HEK293 (cell line): ENCODE data around the gene NDOR1.

Source experiments
- EGR2 ChIP-seq: fragments of 450-650 bp; formaldehyde crosslinking; IDR thresholded peaks from 2 replicates; pipeline ENCODE4 v1.5.1; 2016; ENCODE audit warnings: low read depth, missing biosample characterization, missing genetic modification characterization
- FEZF1 ChIP-seq: fragments of 450-650 bp; formaldehyde crosslinking; IDR thresholded peaks from 2 replicates; pipeline ENCODE4 v1.5.1; 2016; ENCODE audit warnings: missing biosample characterization, missing genetic modification characterization
- GLIS2 ChIP-seq: fragments of 450-650 bp; formaldehyde crosslinking; IDR thresholded peaks from 2 replicates; pipeline ENCODE4 v1.5.1; 2016; ENCODE audit warnings: missing biosample characterization, missing genetic modification characterization
- KLF10 ChIP-seq: fragments of 450-650 bp; IDR thresholded peaks from 2 replicates; pipeline ENCODE4 v1.5.1; 2018; ENCODE audit warnings: missing biosample characterization, mild to moderate bottlenecking, missing genetic modification characterization
- KLF7 ChIP-seq: fragments of 450-650 bp; formaldehyde crosslinking; IDR thresholded peaks from 2 replicates; pipeline ENCODE4 v1.5.1; 2016; ENCODE audit warnings: missing biosample characterization, missing genetic modification characterization, borderline replicate concordance
- MEIS1 ChIP-seq: sonication (generic); formaldehyde crosslinking; IDR thresholded peaks from 2 replicates; pipeline ENCODE4 v1.8.1; 2022; ENCODE audit warnings: missing genetic modification reagents, mild to moderate bottlenecking, borderline replicate concordance
- SP3 ChIP-seq: fragments of 450-650 bp; formaldehyde crosslinking; IDR thresholded peaks from 2 replicates; pipeline ENCODE4 v1.5.1; 2016; ENCODE audit warnings: missing biosample characterization, missing genetic modification characterization
- WT1 ChIP-seq: fragments of 450-650 bp; formaldehyde crosslinking; IDR thresholded peaks from 2 replicates; pipeline ENCODE4 v1.5.1; 2016; ENCODE audit warnings: missing biosample characterization, missing genetic modification characterization
- ZBTB8A ChIP-seq: fragments of 450-650 bp; formaldehyde crosslinking; IDR thresholded peaks from 2 replicates; pipeline ENCODE4 v1.5.1; 2016; ENCODE audit warnings: missing biosample characterization, missing genetic modification characterization
- ZNF274 ChIP-seq, 2 experiments: fragments of 200-500 bp in 1 of 2; fragments of 450-650 bp in 1 of 2; sonication (Bioruptor generic) in 1 of 2; formaldehyde crosslinking in 1 of 2; IDR thresholded peaks; 2 replicates each; pipeline versions ENCODE4 v1.5.1 to v1.6.1; 2014 to 2016; ENCODE audit warnings: borderline replicate concordance in 1 of 2, inconsistent platforms in 1 of 2, low read length in 1 of 2, missing biosample characterization in 1 of 2, missing genetic modification characterization in 1 of 2
- ZNF501 ChIP-seq: fragments of 450-650 bp; formaldehyde crosslinking; IDR thresholded peaks from 2 replicates; pipeline ENCODE4 v1.5.1; 2016; ENCODE audit warnings: missing biosample characterization, missing genetic modification characterization
- ZNF548 ChIP-seq: fragments of 450-650 bp; formaldehyde crosslinking; IDR thresholded peaks from 2 replicates; pipeline ENCODE4 v1.5.1; 2016; ENCODE audit warnings: missing biosample characterization, missing genetic modification characterization
- ZNF561 ChIP-seq: fragments of 450-650 bp; IDR thresholded peaks from 2 replicates; pipeline ENCODE4 v1.5.1; 2018; ENCODE audit warnings: missing biosample characterization, missing genetic modification characterization, borderline replicate concordance
- ZNF660 ChIP-seq: fragments of 450-650 bp; IDR thresholded peaks from 2 replicates; pipeline ENCODE4 v1.5.1; 2018; ENCODE audit warnings: missing biosample characterization, mild to moderate bottlenecking, missing genetic modification characterization
- ZNF76 ChIP-seq: fragments of 450-650 bp; formaldehyde crosslinking; IDR thresholded peaks from 2 replicates; pipeline ENCODE4; 2016; ENCODE audit warnings: low read depth, missing biosample characterization, missing genetic modification characterization, borderline replicate concordance
- ZNF768 ChIP-seq: fragments of 450-650 bp; formaldehyde crosslinking; IDR thresholded peaks from 2 replicates; pipeline ENCODE4 v1.5.1; 2018; ENCODE audit warnings: missing biosample characterization, mild to moderate bottlenecking, missing genetic modification characterization
- ZNF776 ChIP-seq: fragments of 450-650 bp; formaldehyde crosslinking; IDR thresholded peaks from 2 replicates; pipeline ENCODE4 v1.5.0; 2017; ENCODE audit warnings: missing biosample characterization, missing genetic modification characterization, borderline replicate concordance
- ZNF785 ChIP-seq: fragments of 450-650 bp; formaldehyde crosslinking; IDR thresholded peaks from 2 replicates; pipeline ENCODE4 v1.5.1; 2016; ENCODE audit warnings: missing biosample characterization, missing genetic modification characterization
- ZNF843 ChIP-seq: fragments of 450-650 bp; formaldehyde crosslinking; IDR thresholded peaks from 2 replicates; pipeline ENCODE4 v1.5.1; 2016; ENCODE audit warnings: missing biosample characterization, missing genetic modification characterization
- TF ChIP-seq, protein P1 (sequence below): fragments of 450-650 bp; formaldehyde crosslinking; IDR thresholded peaks from 2 replicates; pipeline ENCODE4 v1.5.1; 2016; ENCODE audit warnings: missing biosample characterization, missing genetic modification characterization
- TF ChIP-seq, protein P2 (sequence below): fragments of 450-650 bp; formaldehyde crosslinking; IDR thresholded peaks from 2 replicates; pipeline ENCODE4 v1.5.1; 2016; ENCODE audit warnings: missing biosample characterization, missing genetic modification characterization
- TF ChIP-seq, protein P3 (sequence below): fragments of 450-650 bp; formaldehyde crosslinking; IDR thresholded peaks from 2 replicates; pipeline ENCODE4 v1.5.1; 2016; ENCODE audit warnings: missing biosample characterization, missing genetic modification characterization, borderline replicate concordance
- TF ChIP-seq, protein P4 (sequence below): fragments of 450-650 bp; formaldehyde crosslinking; IDR thresholded peaks from 2 replicates; pipeline ENCODE4 v1.5.1; 2016; ENCODE audit warnings: missing biosample characterization, missing genetic modification characterization
- TF ChIP-seq, protein P5 (sequence below): fragments of 450-650 bp; formaldehyde crosslinking; IDR thresholded peaks from 2 replicates; pipeline ENCODE4 v1.5.1; 2017; ENCODE audit warnings: missing biosample characterization, mild to moderate bottlenecking, missing genetic modification characterization, moderate library complexity
- TF ChIP-seq, protein P6 (sequence below): fragments of 450-650 bp; formaldehyde crosslinking; IDR thresholded peaks from 2 replicates; pipeline ENCODE4 v1.5.1; 2016; ENCODE audit warnings: missing biosample characterization, missing genetic modification characterization

NDOR1 gene

DNA sequence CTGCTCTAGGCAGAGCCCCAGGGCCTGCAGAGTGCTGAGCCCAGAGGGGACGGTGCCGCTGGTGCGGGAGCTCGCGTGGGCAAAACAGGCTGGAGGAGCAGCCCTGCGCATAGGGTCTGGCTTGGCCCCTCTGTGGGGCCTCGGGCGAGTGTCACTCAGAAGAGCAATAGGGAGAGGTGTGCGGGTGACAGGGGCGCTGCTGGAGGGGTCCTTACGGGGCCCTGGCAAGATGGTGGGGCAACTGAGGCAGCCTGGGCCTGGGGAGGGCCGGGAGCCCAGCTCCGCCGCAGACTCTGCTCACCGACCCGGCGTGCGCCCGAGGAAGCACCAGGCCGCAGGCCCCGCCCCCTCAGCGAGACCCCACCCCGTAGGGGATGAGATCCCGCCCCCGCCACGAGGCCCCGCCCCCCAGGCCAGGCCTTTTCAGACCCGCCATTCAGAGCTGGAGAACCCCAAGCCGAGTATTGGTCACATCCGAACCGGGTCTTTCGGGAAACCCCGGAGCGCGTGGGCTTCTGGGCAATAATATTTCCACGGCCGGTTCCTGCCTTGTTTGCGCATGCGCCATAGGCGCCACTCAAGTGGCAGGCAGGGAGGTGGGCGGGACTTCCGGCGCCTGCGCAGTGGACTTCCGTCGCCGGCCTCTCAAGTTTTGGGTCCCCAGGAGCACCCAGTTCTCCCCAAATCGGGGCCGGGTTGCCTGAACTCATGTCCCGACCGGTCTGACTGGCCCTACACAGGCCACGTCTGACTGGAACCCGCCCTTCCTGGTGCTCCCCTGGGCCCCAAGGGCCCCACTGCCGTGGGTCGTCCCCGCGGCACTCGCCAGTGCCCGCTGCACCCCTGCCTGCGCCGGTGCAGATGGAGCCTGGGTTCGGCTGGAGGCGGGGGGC, 17.8 kb downstream of the NDOR1 start (continued):
- TF ChIP-seq ZNF768, result no peak
- TF ChIP-seq, protein P1, sequence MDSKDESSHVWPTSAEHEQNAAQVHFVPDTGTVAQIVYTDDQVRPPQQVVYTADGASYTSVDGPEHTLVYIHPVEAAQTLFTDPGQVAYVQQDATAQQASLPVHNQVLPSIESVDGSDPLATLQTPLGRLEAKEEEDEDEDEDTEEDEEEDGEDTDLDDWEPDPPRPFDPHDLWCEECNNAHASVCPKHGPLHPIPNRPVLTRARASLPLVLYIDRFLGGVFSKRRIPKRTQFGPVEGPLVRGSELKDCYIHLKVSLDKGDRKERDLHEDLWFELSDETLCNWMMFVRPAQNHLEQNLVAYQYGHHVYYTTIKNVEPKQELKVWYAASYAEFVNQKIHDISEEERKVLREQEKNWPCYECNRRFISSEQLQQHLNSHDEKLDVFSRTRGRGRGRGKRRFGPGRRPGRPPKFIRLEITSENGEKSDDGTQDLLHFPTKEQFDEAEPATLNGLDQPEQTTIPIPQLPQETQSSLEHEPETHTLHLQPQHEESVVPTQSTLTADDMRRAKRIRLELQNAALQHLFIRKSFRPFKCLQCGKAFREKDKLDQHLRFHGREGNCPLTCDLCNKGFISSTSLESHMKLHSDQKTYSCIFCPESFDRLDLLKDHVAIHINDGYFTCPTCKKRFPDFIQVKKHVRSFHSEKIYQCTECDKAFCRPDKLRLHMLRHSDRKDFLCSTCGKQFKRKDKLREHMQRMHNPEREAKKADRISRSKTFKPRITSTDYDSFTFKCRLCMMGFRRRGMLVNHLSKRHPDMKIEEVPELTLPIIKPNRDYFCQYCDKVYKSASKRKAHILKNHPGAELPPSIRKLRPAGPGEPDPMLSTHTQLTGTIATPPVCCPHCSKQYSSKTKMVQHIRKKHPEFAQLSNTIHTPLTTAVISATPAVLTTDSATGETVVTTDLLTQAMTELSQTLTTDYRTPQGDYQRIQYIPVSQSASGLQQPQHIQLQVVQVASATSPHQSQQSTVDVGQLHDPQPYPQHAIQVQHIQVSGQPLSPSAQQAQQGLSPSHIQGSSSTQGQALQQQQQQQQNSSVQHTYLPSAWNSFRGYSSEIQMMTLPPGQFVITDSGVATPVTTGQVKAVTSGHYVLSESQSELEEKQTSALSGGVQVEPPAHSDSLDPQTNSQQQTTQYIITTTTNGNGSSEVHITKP (tag by site-specific recombination), result peak; percentile 31; the same call in 1 of the 2 replicates
- TF ChIP-seq, protein P2, sequence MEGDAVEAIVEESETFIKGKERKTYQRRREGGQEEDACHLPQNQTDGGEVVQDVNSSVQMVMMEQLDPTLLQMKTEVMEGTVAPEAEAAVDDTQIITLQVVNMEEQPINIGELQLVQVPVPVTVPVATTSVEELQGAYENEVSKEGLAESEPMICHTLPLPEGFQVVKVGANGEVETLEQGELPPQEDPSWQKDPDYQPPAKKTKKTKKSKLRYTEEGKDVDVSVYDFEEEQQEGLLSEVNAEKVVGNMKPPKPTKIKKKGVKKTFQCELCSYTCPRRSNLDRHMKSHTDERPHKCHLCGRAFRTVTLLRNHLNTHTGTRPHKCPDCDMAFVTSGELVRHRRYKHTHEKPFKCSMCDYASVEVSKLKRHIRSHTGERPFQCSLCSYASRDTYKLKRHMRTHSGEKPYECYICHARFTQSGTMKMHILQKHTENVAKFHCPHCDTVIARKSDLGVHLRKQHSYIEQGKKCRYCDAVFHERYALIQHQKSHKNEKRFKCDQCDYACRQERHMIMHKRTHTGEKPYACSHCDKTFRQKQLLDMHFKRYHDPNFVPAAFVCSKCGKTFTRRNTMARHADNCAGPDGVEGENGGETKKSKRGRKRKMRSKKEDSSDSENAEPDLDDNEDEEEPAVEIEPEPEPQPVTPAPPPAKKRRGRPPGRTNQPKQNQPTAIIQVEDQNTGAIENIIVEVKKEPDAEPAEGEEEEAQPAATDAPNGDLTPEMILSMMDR, result no peak
- 0 out of 2 replicates have a peak, but pooled peaks have one; percentile 43 for TF ChIP-seq ZNF843
- TF ChIP-seq WT1 (tag by site-specific recombination), result no peak
- no peak for TF ChIP-seq ZNF274 (IDR thresholded peaks at IDR 0.05; ENCODE audit: low read length)
- TF ChIP-seq ZNF274 (tag by site-specific recombination; IDR thresholded peaks at IDR 0.05; ENCODE audit: borderline replicate concordance), result no peak
- TF ChIP-seq GLIS2 (tag by site-specific recombination), result peak; percentile 90; the same call in 1 of the 2 replicates
- 0 out of 2 replicates have a peak, but pooled peaks have one; percentile 30 for TF ChIP-seq MEIS1 (CRISPR knock-in tag)
- peak; percentile 71; the same call in 1 of the 2 replicates for TF ChIP-seq ZNF660 (tag by site-specific recombination)
- peak; percentile 66 for TF ChIP-seq KLF10 (tag by site-specific recombination)
- TF ChIP-seq SP3 (tag by site-specific recombination), result peak; percentile 76
- TF ChIP-seq EGR2 (tag by site-specific recombination), result peak; percentile 52
- peak; percentile 40 for TF ChIP-seq ZBTB8A
- TF ChIP-seq, protein P3, sequence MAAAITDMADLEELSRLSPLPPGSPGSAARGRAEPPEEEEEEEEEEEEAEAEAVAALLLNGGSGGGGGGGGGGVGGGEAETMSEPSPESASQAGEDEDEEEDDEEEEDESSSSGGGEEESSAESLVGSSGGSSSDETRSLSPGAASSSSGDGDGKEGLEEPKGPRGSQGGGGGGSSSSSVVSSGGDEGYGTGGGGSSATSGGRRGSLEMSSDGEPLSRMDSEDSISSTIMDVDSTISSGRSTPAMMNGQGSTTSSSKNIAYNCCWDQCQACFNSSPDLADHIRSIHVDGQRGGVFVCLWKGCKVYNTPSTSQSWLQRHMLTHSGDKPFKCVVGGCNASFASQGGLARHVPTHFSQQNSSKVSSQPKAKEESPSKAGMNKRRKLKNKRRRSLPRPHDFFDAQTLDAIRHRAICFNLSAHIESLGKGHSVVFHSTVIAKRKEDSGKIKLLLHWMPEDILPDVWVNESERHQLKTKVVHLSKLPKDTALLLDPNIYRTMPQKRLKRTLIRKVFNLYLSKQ (tag by site-specific recombination), result no peak
- no peak for TF ChIP-seq ZNF548
- TF ChIP-seq ZNF76, result peak; percentile 84
- TF ChIP-seq, protein P4, sequence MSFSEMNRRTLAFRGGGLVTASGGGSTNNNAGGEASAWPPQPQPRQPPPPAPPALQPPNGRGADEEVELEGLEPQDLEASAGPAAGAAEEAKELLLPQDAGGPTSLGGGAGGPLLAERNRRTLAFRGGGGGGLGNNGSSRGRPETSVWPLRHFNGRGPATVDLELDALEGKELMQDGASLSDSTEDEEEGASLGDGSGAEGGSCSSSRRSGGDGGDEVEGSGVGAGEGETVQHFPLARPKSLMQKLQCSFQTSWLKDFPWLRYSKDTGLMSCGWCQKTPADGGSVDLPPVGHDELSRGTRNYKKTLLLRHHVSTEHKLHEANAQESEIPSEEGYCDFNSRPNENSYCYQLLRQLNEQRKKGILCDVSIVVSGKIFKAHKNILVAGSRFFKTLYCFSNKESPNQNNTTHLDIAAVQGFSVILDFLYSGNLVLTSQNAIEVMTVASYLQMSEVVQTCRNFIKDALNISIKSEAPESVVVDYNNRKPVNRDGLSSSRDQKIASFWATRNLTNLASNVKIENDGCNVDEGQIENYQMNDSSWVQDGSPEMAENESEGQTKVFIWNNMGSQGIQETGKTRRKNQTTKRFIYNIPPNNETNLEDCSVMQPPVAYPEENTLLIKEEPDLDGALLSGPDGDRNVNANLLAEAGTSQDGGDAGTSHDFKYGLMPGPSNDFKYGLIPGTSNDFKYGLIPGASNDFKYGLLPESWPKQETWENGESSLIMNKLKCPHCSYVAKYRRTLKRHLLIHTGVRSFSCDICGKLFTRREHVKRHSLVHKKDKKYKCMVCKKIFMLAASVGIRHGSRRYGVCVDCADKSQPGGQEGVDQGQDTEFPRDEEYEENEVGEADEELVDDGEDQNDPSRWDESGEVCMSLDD (tag by site-specific recombination), result peak; percentile 96
- TF ChIP-seq ZNF776 (tag by site-specific recombination), result no peak
- 0 out of 2 replicates have a peak, but pooled peaks have one; percentile 58 for TF ChIP-seq ZNF501
- TF ChIP-seq ZNF561 (tag by site-specific recombination), result no peak
- TF ChIP-seq KLF7, result no peak
- no peak for TF ChIP-seq ZNF785 (tag by site-specific recombination)
- TF ChIP-seq, protein P5, sequence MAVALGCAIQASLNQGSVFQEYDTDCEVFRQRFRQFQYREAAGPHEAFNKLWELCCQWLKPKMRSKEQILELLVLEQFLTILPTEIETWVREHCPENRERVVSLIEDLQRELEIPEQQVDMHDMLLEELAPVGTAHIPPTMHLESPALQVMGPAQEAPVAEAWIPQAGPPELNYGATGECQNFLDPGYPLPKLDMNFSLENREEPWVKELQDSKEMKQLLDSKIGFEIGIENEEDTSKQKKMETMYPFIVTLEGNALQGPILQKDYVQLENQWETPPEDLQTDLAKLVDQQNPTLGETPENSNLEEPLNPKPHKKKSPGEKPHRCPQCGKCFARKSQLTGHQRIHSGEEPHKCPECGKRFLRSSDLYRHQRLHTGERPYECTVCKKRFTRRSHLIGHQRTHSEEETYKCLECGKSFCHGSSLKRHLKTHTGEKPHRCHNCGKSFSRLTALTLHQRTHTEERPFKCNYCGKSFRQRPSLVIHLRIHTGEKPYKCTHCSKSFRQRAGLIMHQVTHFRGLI (tag by site-specific recombination), result no peak
- peak; percentile 37; the same call in 1 of the 2 replicates for TF ChIP-seq FEZF1 (tag by site-specific recombination)
- TF ChIP-seq, protein P6, sequence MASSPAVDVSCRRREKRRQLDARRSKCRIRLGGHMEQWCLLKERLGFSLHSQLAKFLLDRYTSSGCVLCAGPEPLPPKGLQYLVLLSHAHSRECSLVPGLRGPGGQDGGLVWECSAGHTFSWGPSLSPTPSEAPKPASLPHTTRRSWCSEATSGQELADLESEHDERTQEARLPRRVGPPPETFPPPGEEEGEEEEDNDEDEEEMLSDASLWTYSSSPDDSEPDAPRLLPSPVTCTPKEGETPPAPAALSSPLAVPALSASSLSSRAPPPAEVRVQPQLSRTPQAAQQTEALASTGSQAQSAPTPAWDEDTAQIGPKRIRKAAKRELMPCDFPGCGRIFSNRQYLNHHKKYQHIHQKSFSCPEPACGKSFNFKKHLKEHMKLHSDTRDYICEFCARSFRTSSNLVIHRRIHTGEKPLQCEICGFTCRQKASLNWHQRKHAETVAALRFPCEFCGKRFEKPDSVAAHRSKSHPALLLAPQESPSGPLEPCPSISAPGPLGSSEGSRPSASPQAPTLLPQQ (tag by site-specific recombination), result peak; percentile 57; the same call in 1 of the 2 replicates
